Keratinocyte (primary cell): ENCODE results near the gene EVI5L. TPM values are rescaled to one million over a fixed set of nuclear protein-coding genes. Genes with fewer than 3 reads are reported as not detected.

Experiments
- DNase-seq: peaks from one replicate; pipeline ENCODE4 v3.0.0-alpha.2; 2011; ENCODE audit warnings: low read depth, missing footprints, low spot score
- FAIRE-seq: peaks from 2 replicates; lab custom pipeline; 2011; peaks lifted over from hg19 to GRCh38; lab: Jason Lieb, UNC
- H2AFZ ChIP-seq: 2 replicates; pipeline ENCODE4 v1.6.0; 2012; ENCODE audit warnings: low read length, control low read depth, inconsistent platforms; ENCODE audit not compliant: control insufficient read depth
- H3K27ac ChIP-seq: 2 replicates; pipeline ENCODE4 v1.5.1; 2011; ENCODE audit warnings: low read length; ENCODE audit not compliant: control insufficient read depth, insufficient read depth
- H3K27me3 ChIP-seq: 3 replicates; pipeline ENCODE4 v1.6.0; 2011; ENCODE audit warnings: low read length; ENCODE audit not compliant: control insufficient read depth, insufficient read depth; ENCODE audit errors: extremely low read depth
- H3K36me3 ChIP-seq, 2 experiments: 2 replicates in 1 of 2; 3 replicates in 1 of 2; pipeline ENCODE4 v1.5.1; 2011; ENCODE audit warnings: low read length in 2 of 2, mild to moderate bottlenecking in 1 of 2; ENCODE audit not compliant: control insufficient read depth in 2 of 2, insufficient read depth in 2 of 2; ENCODE audit errors: extremely low read depth in 1 of 2
- H3K4me1 ChIP-seq: 3 replicates; pipeline ENCODE4 v1.5.1; 2011; ENCODE audit warnings: low read length; ENCODE audit not compliant: control insufficient read depth, insufficient read depth; ENCODE audit errors: extremely low read depth
- H3K4me2 ChIP-seq: 3 replicates; pipeline ENCODE4 v1.6.0; 2011; ENCODE audit warnings: low read depth, low read length; ENCODE audit not compliant: control insufficient read depth, insufficient read depth; ENCODE audit errors: extremely low read depth
- H3K4me3 ChIP-seq, 3 experiments: fragments of 200-600 bp in 1 of 3; sonication (generic) in 1 of 3; 2 replicates in 2 of 3; 3 replicates in 1 of 3; pipeline ENCODE4 v1.5.1; 2011 to 2016; ENCODE audit warnings: low read length in 3 of 3, mild to moderate bottlenecking in 3 of 3, control low read depth in 2 of 3, inconsistent platforms in 1 of 3, low read depth in 1 of 3, mixed read lengths in 1 of 3, mixed run types in 1 of 3, moderate library complexity in 1 of 3; ENCODE audit not compliant: control insufficient read depth in 2 of 3, insufficient read depth in 2 of 3; ENCODE audit errors: extremely low read depth in 1 of 3
- H3K79me2 ChIP-seq: 2 replicates; pipeline ENCODE4 v1.6.0; 2012; ENCODE audit warnings: low read length; ENCODE audit not compliant: control insufficient read depth, insufficient read depth
- H3K9ac ChIP-seq: 3 replicates; pipeline ENCODE4 v1.6.0; 2011; ENCODE audit warnings: low read length; ENCODE audit not compliant: control insufficient read depth, insufficient read depth; ENCODE audit errors: extremely low read depth
- H3K9me1 ChIP-seq: 3 replicates; pipeline ENCODE4 v1.6.0; 2011; ENCODE audit warnings: low read length; ENCODE audit not compliant: control insufficient read depth, insufficient read depth; ENCODE audit errors: extremely low read depth
- H3K9me3 ChIP-seq: 2 replicates; pipeline ENCODE4 v1.5.1; 2012; ENCODE audit warnings: low read depth, low read length; ENCODE audit not compliant: control insufficient read depth
- H4K20me1 ChIP-seq: 3 replicates; pipeline ENCODE4 v1.6.0; 2011; ENCODE audit warnings: low read length; ENCODE audit not compliant: control insufficient read depth, insufficient read depth; ENCODE audit errors: extremely low read depth
- EZH2 ChIP-seq: IDR thresholded peaks from one replicate; pipeline ENCODE4 v1.6.1; 2012; ENCODE audit warnings: inconsistent platforms, mild to moderate bottlenecking, low read length, moderate library complexity
- dilution Hi-C: fragments of 300-500 bp; cut with MboI; formaldehyde crosslinking; loops from one replicate; pipeline ENCODE4 v1.7.0; 2020; ENCODE audit warnings: low sequenced_read_pairs; ENCODE audit not compliant: extremely low pct_ligation_motif_present
- polyA plus RNA-seq, 5 experiments: library from polyadenylated mRNA; depleted of rRNA in 3 of 5; stranded (reverse) in 3 of 5; stranded (forward) in 1 of 5; unstranded in 1 of 5; fragments of >200 nt; gene quantifications; 1 replicate in 1 of 5; 2 replicates in 3 of 5; 3 replicates in 1 of 5; pipeline versions ENCODE4 v1.2.1 to v1.2.3, GENCODE V29; 2011 to 2012; ENCODE audit warnings: missing spikeins in 2 of 5, low read depth in 1 of 5, low replicate concordance in 1 of 5
- TF ChIP-seq, protein P1 (sequence below), 3 experiments: IDR thresholded peaks in 1 of 3; conservative IDR thresholded peaks in 1 of 3; optimal IDR thresholded peaks in 1 of 3; 2 replicates in 2 of 3; 3 replicates in 1 of 3; pipeline versions ENCODE3 to v1.5.1; 2011; ENCODE audit warnings: low read length in 3 of 3, mild to moderate bottlenecking in 3 of 3, moderate library complexity in 2 of 3, control low read depth in 1 of 3, inconsistent platforms in 1 of 3; ENCODE audit not compliant: insufficient read depth in 2 of 3; ENCODE audit errors: extremely low read depth in 1 of 3

The EVI5L gene
- polyA plus RNA-seq, 1 donor (not counting 4 experiments of a cell fraction or from before 2014, with no cell fraction given), result 7.5 TPM

DNA sequence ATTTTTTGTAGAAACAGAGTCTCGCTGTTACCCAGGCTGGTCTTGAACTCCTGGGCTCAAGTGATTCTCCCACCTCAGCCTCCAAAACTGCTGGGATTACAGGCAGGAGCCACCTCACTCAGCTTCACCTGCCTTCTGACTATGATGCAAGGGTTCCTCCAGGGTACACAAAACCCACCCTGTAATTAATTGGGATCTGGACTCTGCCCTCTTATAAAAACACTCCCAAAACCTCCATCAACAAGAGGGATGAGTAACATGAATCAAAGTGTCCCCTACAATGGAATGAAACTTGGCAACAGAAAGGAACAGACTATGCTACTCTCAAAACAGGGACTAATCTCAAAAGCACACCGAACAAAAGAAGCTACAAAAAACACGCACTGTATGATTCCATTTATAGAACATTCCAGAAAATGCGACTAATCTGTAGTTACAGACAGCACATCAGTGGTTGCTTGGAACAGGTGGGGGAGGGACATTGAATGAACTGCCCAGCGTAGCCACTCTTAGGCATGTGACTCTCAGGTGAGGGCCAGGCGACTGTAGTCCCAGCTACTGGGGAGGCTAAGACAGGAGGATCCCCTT is 47.3 kb downstream of the EVI5L start:
- peaks cover 1% of the 10 kb centered on the region for H3K4me1 ChIP-seq
- H3K36me3 ChIP-seq, result no peaks in the 10 kb centered on the region
- no peak overlapping the region for H3K27ac ChIP-seq
- no peak overlapping the region for H2AFZ ChIP-seq
- no peaks in the 10 kb centered on the region for H4K20me1 ChIP-seq
- H3K79me2 ChIP-seq, result no peaks in the 10 kb centered on the region
- TF ChIP-seq EZH2, result no peak
- TF ChIP-seq, protein P1, sequence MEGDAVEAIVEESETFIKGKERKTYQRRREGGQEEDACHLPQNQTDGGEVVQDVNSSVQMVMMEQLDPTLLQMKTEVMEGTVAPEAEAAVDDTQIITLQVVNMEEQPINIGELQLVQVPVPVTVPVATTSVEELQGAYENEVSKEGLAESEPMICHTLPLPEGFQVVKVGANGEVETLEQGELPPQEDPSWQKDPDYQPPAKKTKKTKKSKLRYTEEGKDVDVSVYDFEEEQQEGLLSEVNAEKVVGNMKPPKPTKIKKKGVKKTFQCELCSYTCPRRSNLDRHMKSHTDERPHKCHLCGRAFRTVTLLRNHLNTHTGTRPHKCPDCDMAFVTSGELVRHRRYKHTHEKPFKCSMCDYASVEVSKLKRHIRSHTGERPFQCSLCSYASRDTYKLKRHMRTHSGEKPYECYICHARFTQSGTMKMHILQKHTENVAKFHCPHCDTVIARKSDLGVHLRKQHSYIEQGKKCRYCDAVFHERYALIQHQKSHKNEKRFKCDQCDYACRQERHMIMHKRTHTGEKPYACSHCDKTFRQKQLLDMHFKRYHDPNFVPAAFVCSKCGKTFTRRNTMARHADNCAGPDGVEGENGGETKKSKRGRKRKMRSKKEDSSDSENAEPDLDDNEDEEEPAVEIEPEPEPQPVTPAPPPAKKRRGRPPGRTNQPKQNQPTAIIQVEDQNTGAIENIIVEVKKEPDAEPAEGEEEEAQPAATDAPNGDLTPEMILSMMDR (optimal IDR thresholded peaks at IDR 0.05 in 1 of 3, IDR thresholded peaks at IDR 0.05 in 1 of 3, conservative IDR thresholded peaks at IDR 0.05 in 1 of 3; ENCODE audit: extremely low read depth in 1 of 3, insufficient read depth in 2 of 3, low read length in 3 of 3), result no peak
- no peaks in the 10 kb centered on the region for H3K9me1 ChIP-seq
- no peaks in the 10 kb centered on the region for H3K9me3 ChIP-seq
- H3K27me3 ChIP-seq, result peaks cover 36% of the 10 kb centered on the region
- H3K9ac ChIP-seq, result no peak overlapping the region
- no peak overlapping the region for H3K4me2 ChIP-seq
- DNase-seq (no peak), FAIRE-seq (no peak)
- no peak overlapping the region for H3K4me3 ChIP-seq
- dilution Hi-C loops, result no loop called here

DNA sequence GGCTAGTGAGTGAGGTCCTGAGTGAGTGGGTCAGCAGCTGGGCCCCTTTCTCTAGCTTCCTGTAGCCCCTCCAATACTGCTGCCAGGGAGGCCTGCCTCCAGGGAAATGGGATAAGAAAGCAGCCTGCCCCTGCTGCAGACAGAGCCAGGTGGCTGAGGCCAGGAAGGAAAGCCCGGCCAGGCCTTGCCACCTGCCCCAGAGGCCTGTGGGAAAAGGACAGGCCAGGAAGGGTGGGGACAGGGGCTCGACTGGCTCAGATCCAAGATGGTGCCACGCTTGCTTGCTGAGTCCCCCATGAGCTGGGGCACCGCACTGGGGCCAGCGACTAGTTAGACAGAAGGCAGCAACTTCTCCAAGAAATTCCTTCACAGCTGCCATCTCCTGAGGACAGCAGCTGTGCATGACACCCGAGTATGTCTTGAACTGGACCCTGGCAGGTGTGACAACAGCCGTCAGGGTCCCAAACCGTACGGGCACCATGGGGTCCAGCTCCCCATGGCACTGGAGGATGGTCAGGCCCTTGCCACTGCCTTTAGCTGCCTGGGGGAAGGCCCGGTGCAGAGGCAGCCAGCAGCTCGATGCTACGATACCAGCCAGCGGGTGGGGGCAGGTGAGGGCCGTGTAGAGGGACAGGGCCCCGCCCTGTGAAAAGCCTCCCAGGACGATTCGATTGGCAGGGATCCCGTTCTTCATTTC is 49.2 kb downstream of the EVI5L start:
- H3K9me1 ChIP-seq, result no peaks in the 10 kb centered on the region
- H3K36me3 ChIP-seq, result no peaks in the 10 kb centered on the region
- H3K79me2 ChIP-seq, result no peaks in the 10 kb centered on the region
- dilution Hi-C loops, result no loop called here
- no peaks in the 10 kb centered on the region for H3K4me1 ChIP-seq
- no peak overlapping the region for H3K4me2 ChIP-seq
- H3K27me3 ChIP-seq, result peaks cover 18% of the 10 kb centered on the region
- TF ChIP-seq EZH2, result no peak
- H3K9me3 ChIP-seq, result no peaks in the 10 kb centered on the region
- H3K9ac ChIP-seq, result no peak overlapping the region
- no peak for FAIRE-seq
- H2AFZ ChIP-seq, result no peak overlapping the region
- H3K27ac ChIP-seq, result no peak overlapping the region
- H3K4me3 ChIP-seq, result no peak overlapping the region
- H4K20me1 ChIP-seq, result no peaks in the 10 kb centered on the region
- DNase-seq, result no peak
